ENCODE data around the gene SLIT1.
A peak's percentile ranks its signal among the peaks of the same experiment; 100 is the strongest.

The SLIT1 gene

DNA sequence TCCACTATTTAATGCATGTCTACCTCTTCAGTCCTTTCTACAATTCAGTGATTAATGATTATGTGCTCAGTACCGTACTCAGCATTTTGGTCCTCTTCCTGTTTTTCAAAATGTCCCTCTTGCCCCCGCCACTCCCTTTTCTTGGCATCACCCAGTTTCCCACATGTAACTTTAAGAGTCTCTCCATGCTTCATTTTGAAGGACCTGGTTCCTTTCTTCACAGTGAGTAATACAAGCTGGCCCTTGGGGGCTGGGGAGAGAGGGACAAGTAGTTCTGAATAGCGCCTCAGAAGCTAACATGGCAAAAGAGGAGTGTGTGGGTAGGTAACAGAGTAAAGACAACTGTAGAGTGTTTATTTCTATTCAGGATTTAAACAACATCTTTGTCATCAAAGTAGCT, 34.6 kb upstream of the SLIT1 start:
- H3K4me3 ChIP-seq (ENCODE audit: low read depth, low read length) = no peak overlapping the region
- H2AFZ ChIP-seq (ENCODE audit: low read length, unreplicated experiment) = no peak overlapping the region
- H3K27me3 ChIP-seq (ENCODE audit: insufficient read depth, low read length) = no peaks in the 10 kb centered on the region
- H3K79me2 ChIP-seq (ENCODE audit: control insufficient read depth, insufficient read depth, low read length, unreplicated experiment) = no peaks in the 10 kb centered on the region
- H3K27ac ChIP-seq (ENCODE audit: low read depth, low read length) = no peak overlapping the region
- no peaks in the 10 kb centered on the region for H3K36me3 ChIP-seq (ENCODE audit: insufficient read depth, low read length)
- peaks cover 19% of the 10 kb centered on the region for H3K4me1 ChIP-seq (ENCODE audit: control insufficient read depth, insufficient read depth, low read length, unreplicated experiment)

DNA sequence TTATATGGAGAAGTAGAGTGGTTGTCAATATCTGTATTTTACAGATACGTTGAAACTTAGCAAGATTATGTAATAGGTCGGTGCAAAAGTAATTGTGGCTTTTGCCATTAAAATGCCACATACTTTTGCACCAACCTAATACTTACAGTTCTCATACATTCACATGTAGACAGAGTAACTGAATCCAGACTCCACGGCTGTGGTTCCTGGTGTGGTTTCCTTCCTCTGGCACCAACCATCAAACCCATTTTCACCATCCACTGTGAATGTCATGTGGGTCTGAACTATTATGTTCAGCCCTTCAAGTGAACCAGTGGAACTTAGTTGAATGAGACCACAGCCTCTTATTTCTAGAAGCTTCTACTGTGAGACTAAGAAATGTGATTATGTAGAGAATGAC, 31.5 kb upstream of the SLIT1 start:
- Histone ChIP-seq H3K79me2 (ENCODE audit: control insufficient read depth, insufficient read depth, low read length, unreplicated experiment) (no peaks in the 10 kb centered on the region), H2AFZ (ENCODE audit: low read length, unreplicated experiment) (no peak overlapping the region), H3K27ac (ENCODE audit: low read depth, low read length) (peak overlapping the region; percentile 54), H3K4me3 (ENCODE audit: low read depth, low read length) (no peak overlapping the region), H3K36me3 (ENCODE audit: insufficient read depth, low read length) (no peaks in the 10 kb centered on the region), H3K27me3 (ENCODE audit: insufficient read depth, low read length) (no peaks in the 10 kb centered on the region), H3K4me1 (ENCODE audit: control insufficient read depth, insufficient read depth, low read length, unreplicated experiment) (peaks cover 8% of the 10 kb centered on the region)

DNA sequence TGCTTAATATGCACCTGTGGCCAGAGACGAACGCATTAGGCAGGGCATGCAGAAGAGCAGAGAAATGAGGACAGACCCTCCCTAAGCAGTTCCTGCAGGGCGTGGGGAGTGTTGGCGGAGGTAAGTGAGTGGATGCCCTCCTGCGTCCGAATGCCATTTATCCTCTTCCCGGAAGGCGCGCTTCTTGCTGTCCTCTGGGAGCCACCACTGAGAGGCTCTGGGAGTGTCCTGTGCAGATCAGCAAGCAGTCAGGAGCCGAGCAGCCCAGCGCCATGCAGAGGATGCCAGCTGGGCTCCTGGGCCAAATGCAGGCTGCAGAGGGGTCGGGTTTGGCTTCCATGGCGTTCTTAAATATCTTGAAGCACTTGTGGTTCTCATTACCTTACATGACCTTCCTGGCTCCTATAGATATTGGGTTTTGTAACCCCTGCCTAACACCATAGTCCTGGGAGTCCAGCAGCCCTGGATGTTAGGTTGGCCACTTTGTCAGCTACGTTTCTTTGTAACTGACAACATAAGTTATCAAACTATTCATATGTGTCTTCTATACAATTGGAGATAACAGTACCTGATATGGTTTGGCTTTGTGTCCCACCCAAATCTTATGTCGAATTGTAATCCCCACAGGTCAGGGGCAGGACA, 30.0 kb upstream of the SLIT1 start:
- H3K27me3 ChIP-seq (ENCODE audit: insufficient read depth, low read length) = no peaks in the 10 kb centered on the region
- H3K79me2 ChIP-seq (ENCODE audit: control insufficient read depth, insufficient read depth, low read length, unreplicated experiment) = no peaks in the 10 kb centered on the region
- H3K36me3 ChIP-seq (ENCODE audit: insufficient read depth, low read length) = no peaks in the 10 kb centered on the region
- no peak overlapping the region for H2AFZ ChIP-seq (ENCODE audit: low read length, unreplicated experiment)
- no peak overlapping the region for H3K4me3 ChIP-seq (ENCODE audit: low read depth, low read length)
- H3K4me1 ChIP-seq (ENCODE audit: control insufficient read depth, insufficient read depth, low read length, unreplicated experiment) = peaks cover 8% of the 10 kb centered on the region
- H3K27ac ChIP-seq (ENCODE audit: low read depth, low read length) = no peak overlapping the region

DNA sequence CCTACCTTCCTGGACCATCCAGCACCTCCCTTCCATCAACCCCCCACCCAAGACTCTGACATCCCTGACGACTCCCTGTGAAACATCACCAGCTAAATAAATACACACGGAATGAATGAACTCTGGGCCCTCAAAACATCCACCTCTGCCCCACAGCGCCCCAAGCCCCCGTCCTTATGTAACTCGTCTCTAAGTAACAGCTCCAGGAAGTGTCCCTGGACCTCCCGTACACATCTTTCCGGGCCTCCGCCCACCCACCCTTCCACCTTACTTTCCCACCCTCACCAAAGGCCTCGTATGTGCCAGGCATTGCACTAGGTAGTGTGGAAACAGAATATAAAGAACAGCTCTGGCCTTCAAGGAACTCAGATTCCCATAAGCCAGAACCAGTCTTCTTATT, 27.7 kb upstream of the SLIT1 start:
- no peak overlapping the region for H3K27ac ChIP-seq (ENCODE audit: low read depth, low read length)
- H3K4me1 ChIP-seq (ENCODE audit: control insufficient read depth, insufficient read depth, low read length, unreplicated experiment) = peaks cover 8% of the 10 kb centered on the region
- H3K36me3 ChIP-seq (ENCODE audit: insufficient read depth, low read length) = no peaks in the 10 kb centered on the region
- H3K27me3 ChIP-seq (ENCODE audit: insufficient read depth, low read length) = peaks cover 6% of the 10 kb centered on the region
- no peaks in the 10 kb centered on the region for H3K79me2 ChIP-seq (ENCODE audit: control insufficient read depth, insufficient read depth, low read length, unreplicated experiment)
- no peak overlapping the region for H3K4me3 ChIP-seq (ENCODE audit: low read depth, low read length)
- no peak overlapping the region for H2AFZ ChIP-seq (ENCODE audit: low read length, unreplicated experiment)

DNA sequence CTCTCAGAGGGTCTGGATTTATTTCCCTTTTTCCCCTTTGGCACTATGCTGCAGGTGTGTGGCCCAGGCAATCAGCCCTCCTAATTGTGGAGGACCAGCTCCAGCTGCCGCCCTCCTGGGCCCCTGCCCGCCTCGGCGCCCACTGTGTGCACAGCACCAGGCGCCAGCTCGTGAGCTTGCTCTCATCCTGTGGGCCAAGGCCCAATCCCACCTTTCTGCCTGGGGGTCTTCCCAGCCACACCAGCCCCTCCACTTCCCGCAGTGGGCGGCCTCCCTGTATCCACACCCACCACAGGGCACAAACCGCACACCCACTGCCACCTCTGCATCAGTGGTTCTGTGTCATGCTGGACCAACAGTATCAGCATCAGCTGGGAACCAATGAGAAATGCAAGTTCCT, 25.5 kb upstream of the SLIT1 start:
- Histone ChIP-seq H3K4me3 (ENCODE audit: low read depth, low read length) (no peak overlapping the region), H3K27me3 (ENCODE audit: insufficient read depth, low read length) (peaks cover 22% of the 10 kb centered on the region), H3K36me3 (ENCODE audit: insufficient read depth, low read length) (no peaks in the 10 kb centered on the region), H3K79me2 (ENCODE audit: control insufficient read depth, insufficient read depth, low read length, unreplicated experiment) (no peaks in the 10 kb centered on the region), H3K4me1 (ENCODE audit: control insufficient read depth, insufficient read depth, low read length, unreplicated experiment) (no peaks in the 10 kb centered on the region), H3K27ac (ENCODE audit: low read depth, low read length) (no peak overlapping the region), H2AFZ (ENCODE audit: low read length, unreplicated experiment) (no peak overlapping the region)

DNA sequence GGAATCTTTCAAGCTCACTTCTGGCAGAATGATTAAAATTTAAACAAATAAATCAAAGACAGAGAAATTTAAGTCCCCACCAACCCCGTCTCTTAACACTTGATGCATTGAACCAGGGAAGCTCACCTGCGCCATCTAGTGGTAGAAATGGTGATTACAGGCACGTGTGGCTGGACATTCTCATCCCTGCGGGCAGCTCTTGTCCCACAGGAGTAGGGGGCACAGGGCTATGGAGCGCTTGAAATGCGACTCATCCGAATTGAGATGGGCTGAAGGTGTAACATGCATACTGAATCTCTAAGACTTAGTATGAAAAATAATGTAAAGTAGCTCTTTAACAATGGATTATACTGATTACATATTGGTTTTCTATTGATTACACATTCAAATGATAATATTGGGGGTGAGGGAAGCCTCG, 24.8 kb upstream of the SLIT1 start:
- no peaks in the 10 kb centered on the region for H3K4me1 ChIP-seq (ENCODE audit: control insufficient read depth, insufficient read depth, low read length, unreplicated experiment)
- H3K36me3 ChIP-seq (ENCODE audit: insufficient read depth, low read length) = no peaks in the 10 kb centered on the region
- peaks cover 25% of the 10 kb centered on the region for H3K27me3 ChIP-seq (ENCODE audit: insufficient read depth, low read length)
- no peak overlapping the region for H2AFZ ChIP-seq (ENCODE audit: low read length, unreplicated experiment)
- H3K79me2 ChIP-seq (ENCODE audit: control insufficient read depth, insufficient read depth, low read length, unreplicated experiment) = no peaks in the 10 kb centered on the region
- H3K27ac ChIP-seq (ENCODE audit: low read depth, low read length) = no peak overlapping the region
- H3K4me3 ChIP-seq (ENCODE audit: low read depth, low read length) = no peak overlapping the region

DNA sequence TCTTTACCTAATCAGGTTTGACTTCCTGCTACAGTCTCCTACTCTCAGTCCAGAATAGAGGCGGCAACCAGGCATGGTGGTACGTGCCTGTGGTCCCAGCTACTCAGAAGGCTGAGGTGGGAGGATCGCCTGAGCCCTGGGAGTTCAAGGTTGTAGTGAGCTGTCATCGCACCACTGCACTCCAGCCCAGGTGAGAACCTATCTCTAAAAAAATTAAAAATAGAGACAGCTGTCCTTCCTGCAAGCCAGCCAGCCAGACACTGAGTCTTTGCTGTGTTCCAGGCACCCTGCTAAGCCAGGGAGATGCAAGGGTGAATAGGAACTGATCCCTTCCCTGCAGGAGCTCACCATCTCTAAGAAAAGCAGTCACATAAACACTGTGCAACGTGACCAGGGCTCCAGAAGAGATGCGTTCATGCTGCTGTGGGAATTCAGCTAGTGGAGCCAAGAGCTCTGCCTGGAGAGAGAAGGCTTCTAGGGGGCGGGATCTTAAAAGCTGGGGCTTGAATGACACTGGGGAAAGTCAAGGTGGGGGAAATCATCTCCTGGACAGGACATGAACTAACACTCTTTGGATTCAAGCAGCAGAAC, 22.1 kb upstream of the SLIT1 start:
- Histone ChIP-seq H3K27me3 (ENCODE audit: insufficient read depth, low read length) (peaks cover 45% of the 10 kb centered on the region), H3K36me3 (ENCODE audit: insufficient read depth, low read length) (no peaks in the 10 kb centered on the region), H3K4me1 (ENCODE audit: control insufficient read depth, insufficient read depth, low read length, unreplicated experiment) (no peaks in the 10 kb centered on the region), H3K4me3 (ENCODE audit: low read depth, low read length) (no peak overlapping the region), H3K79me2 (ENCODE audit: control insufficient read depth, insufficient read depth, low read length, unreplicated experiment) (no peaks in the 10 kb centered on the region), H2AFZ (ENCODE audit: low read length, unreplicated experiment) (no peak overlapping the region), H3K27ac (ENCODE audit: low read depth, low read length) (no peak overlapping the region)

DNA sequence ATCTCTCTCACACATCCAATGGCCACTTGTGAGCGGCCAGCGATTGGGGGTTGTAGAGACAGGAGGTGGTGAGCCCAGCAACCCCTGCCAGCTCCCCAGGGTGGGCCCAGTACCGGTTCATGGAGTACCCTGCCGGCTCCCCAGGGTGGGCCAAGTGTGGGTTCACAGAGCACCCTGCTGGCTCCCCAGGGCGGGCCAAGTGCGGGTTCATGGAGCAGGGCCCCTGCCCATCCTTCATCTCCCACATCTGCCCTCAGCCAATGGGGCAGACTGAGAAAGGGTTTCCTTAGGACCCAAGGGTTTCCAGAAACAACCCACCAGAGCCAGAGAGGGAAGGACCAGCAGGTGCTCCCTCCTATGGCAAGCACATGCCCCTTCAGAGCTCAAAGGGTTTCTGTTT, 21.4 kb upstream of the SLIT1 start:
- no peak overlapping the region for H3K4me3 ChIP-seq (ENCODE audit: low read depth, low read length)

DNA sequence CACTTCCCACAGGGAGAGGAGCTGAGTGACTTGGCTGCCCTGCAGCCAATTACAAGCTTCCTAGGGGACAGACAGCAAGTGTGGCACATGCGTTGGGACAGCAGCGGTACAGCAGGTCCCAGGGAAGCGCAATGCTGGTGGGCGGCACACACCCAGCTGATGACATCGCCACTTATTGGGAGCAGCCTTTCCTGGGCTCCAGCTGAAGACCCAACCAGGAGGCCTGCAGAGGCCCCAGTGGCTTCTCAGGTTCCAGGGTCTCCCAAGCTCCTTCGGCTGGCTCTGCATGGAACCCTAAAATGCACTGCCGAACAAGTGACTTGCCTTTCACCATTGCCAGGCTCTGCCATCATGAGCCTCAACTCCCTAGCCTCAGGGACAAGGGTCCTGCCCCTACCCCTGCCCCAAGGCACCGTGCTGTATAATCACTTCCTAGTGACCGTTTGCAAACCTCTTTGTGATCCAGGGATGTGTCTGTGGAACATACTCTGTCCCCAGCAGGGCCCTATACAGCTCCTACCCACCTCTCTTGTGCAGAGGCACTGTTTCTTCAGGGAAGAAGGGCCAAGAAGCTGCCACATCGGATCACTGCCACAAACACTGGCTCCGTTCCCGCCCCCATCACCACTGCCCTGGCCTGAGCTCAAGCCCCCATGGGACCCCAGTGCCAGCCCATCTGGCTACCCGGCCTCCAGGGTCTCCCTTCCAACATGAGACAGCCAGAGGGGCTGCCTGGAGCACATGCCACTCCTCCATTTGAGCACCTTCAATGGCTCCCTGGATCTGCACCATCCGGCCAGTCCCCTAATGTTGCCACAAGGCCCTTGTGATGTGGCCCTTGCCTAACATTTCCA, 19.3 kb upstream of the SLIT1 start:
- H3K27me3 ChIP-seq (ENCODE audit: insufficient read depth, low read length) = peaks cover 48% of the 10 kb centered on the region
- H3K36me3 ChIP-seq (ENCODE audit: insufficient read depth, low read length) = no peaks in the 10 kb centered on the region
- no peak overlapping the region for H3K27ac ChIP-seq (ENCODE audit: low read depth, low read length)
- no peak overlapping the region for H3K4me3 ChIP-seq (ENCODE audit: low read depth, low read length)
- no peak overlapping the region for H2AFZ ChIP-seq (ENCODE audit: low read length, unreplicated experiment)
- no peaks in the 10 kb centered on the region for H3K79me2 ChIP-seq (ENCODE audit: control insufficient read depth, insufficient read depth, low read length, unreplicated experiment)
- H3K4me1 ChIP-seq (ENCODE audit: control insufficient read depth, insufficient read depth, low read length, unreplicated experiment) = no peaks in the 10 kb centered on the region

More for the DNA sequence above, 21.4 kb upstream of the SLIT1 start:
- Histone ChIP-seq H3K27me3 (ENCODE audit: insufficient read depth, low read length) (peaks cover 48% of the 10 kb centered on the region), H3K36me3 (ENCODE audit: insufficient read depth, low read length) (no peaks in the 10 kb centered on the region), H2AFZ (ENCODE audit: low read length, unreplicated experiment) (no peak overlapping the region), H3K27ac (ENCODE audit: low read depth, low read length) (no peak overlapping the region), H3K79me2 (ENCODE audit: control insufficient read depth, insufficient read depth, low read length, unreplicated experiment) (no peaks in the 10 kb centered on the region), H3K4me1 (ENCODE audit: control insufficient read depth, insufficient read depth, low read length, unreplicated experiment) (no peaks in the 10 kb centered on the region)

DNA sequence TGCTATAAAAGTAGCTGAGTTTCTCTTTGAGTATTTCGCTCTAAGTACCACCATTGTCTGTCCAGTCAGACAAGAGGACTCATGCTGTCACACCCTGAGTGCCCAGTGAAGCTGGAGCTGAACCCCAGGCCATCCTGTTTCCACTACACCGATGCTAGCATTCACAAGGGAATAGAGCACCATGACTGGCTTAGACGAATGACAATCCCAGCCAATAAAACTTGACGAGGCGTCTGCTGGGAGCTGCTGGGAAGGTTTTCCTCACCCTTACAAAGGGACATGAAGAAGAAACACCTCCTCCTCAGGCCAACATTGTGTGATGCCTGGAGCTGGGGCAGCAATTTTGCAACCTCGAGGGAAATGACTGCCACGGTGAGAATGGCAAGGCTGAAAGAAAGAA, 17.5 kb upstream of the SLIT1 start:
- Histone ChIP-seq H3K36me3 (ENCODE audit: insufficient read depth, low read length) (no peaks in the 10 kb centered on the region), H3K27ac (ENCODE audit: low read depth, low read length) (no peak overlapping the region), H3K79me2 (ENCODE audit: control insufficient read depth, insufficient read depth, low read length, unreplicated experiment) (no peaks in the 10 kb centered on the region), H2AFZ (ENCODE audit: low read length, unreplicated experiment) (no peak overlapping the region), H3K27me3 (ENCODE audit: insufficient read depth, low read length) (peaks cover 54% of the 10 kb centered on the region), H3K4me1 (ENCODE audit: control insufficient read depth, insufficient read depth, low read length, unreplicated experiment) (no peaks in the 10 kb centered on the region), H3K4me3 (ENCODE audit: low read depth, low read length) (no peak overlapping the region)

DNA sequence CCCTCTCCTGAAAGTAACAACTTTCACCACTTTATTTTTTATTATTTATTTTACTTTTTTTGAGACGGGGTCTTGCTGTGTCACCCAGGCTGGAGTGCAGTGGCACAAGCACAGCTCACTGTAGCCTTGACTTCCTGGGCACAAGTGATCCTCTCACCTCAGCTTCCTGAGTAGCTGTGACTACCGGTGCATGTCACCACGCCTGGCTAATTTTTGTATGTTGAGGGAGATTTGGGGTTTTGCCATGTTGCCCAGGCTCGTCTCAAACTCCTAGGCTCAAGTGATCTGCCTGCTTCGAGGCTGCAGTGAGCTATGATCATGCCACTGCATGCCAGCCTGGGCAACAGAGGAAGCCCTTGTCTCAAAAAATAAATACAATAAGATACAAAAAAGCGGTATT, 14.9 kb upstream of the SLIT1 start:
- H3K4me3 ChIP-seq (ENCODE audit: low read depth, low read length) = no peak overlapping the region
- no peaks in the 10 kb centered on the region for H3K79me2 ChIP-seq (ENCODE audit: control insufficient read depth, insufficient read depth, low read length, unreplicated experiment)
- no peaks in the 10 kb centered on the region for H3K4me1 ChIP-seq (ENCODE audit: control insufficient read depth, insufficient read depth, low read length, unreplicated experiment)
- H3K36me3 ChIP-seq (ENCODE audit: insufficient read depth, low read length) = no peaks in the 10 kb centered on the region
- peaks cover 55% of the 10 kb centered on the region for H3K27me3 ChIP-seq (ENCODE audit: insufficient read depth, low read length)
- H2AFZ ChIP-seq (ENCODE audit: low read length, unreplicated experiment) = no peak overlapping the region
- H3K27ac ChIP-seq (ENCODE audit: low read depth, low read length) = no peak overlapping the region

Measured in ACC112 (cell line).